ENCODE data around the gene MESP2.

Gene MESP2

DNA sequence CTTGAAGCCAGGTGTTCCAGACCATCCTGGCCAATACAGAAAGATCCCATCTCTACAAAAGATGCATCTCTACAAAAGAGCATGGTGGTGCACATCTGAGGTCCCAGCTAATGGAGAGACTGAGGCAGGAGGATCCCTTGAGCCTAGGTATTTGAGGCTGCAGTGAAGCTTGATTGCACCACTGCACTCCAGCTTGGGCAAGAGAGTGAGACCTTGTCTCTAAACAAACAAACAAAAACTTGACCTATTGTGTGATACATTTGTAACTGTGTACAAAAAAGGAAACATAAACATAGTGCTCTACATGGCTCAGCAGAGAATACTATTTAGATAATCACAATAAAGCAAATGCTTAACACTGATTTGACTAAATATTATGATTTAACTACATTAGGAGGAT lies 19.9 kb downstream of the MESP2 start:
- FAIRE-seq (no peak), DNase-seq (ENCODE audit: insufficient read length) (no peak)
- TF ChIP-seq POLR2AphosphoS5 (IDR thresholded peaks at IDR 0.05; ENCODE audit: low read depth, low read length) (no peak), TAF1 (IDR thresholded peaks at IDR 0.05; ENCODE audit: borderline replicate concordance, low read depth, low read length) (no peak), POLR2A (IDR thresholded peaks at IDR 0.05; ENCODE audit: low read depth, low read length) (no peak)

DNA sequence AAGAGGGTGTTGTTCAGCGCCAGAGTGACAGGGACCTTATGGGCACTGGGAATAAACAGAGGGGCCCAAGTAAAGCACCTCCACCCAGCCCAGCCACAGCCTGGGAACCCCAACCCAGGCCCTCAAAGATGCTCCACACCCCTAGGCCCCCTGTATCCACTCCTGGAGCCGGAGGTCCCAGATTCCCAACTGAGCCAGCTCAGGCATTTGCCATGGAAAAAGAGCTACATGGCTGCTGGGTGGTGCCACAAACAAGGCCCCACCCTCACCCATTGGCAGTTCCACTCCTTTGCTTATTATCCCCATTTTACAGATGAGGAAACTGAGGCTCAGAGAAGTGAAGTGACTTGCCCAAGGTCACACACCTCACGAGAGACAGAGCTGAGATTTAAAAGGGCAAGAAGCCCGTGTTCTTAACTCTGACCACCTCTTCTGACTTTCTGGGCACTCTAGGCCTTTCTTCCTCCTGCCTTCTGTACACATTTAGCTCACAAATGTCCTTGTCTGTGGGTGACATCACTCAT lies 21.6 kb downstream of the MESP2 start:
- FAIRE-seq (no peak), DNase-seq (ENCODE audit: insufficient read length) (no peak)
- no peak for TF ChIP-seq POLR2A (IDR thresholded peaks at IDR 0.05; ENCODE audit: low read depth, low read length)
- TF ChIP-seq POLR2AphosphoS5 (IDR thresholded peaks at IDR 0.05; ENCODE audit: low read depth, low read length): no peak
- no peak for TF ChIP-seq TAF1 (IDR thresholded peaks at IDR 0.05; ENCODE audit: borderline replicate concordance, low read depth, low read length)

DNA sequence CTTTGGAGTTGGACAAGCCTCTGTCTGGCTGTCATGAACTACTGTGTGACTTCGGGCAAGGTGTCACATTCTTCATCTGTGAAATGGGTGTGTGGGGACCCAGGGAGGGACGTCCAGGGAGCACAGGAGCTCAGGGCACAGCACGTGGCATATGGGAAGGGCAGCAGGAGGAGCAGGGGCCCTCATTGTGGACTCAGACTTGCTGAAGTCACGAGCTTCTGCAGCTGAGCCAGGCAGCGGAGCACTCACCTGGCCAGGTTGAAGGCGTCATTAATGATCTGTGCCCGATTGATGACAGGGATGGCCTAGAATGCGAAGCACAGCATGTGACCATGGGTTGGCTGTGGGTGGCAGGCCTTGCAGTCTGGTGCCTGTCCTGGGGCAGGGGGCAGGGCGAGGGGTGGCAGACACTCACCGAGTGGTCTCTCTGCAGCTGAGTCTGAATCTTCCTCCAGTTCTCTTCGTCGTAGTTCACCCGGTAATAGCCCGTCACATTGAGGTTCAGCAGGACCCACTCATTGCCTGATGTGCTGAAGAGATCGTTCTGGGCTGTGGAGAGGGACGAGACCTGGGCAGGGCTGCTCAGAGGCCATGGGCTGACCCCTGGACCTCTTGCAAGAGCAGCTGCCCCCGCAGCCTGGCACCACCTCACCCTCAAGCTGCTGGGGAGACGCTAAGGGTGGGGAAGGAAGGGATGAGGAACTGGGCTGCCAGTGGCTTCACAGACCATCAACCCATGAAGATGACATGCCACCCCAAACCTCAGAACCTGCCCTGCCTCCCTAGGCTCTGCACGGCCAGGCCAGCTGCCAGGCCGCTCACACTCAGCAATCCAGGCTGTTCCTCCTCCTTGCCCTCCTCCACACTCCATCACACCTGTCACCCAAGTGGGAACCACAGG lies 23.1 kb downstream of the MESP2 start:
- TF ChIP-seq TAF1 (IDR thresholded peaks at IDR 0.05; ENCODE audit: borderline replicate concordance, low read depth, low read length) (no peak), POLR2A (IDR thresholded peaks at IDR 0.05; ENCODE audit: low read depth, low read length) (no peak), POLR2AphosphoS5 (IDR thresholded peaks at IDR 0.05; ENCODE audit: low read depth, low read length) (no peak)
- DNase-seq (ENCODE audit: insufficient read length) (no peak), FAIRE-seq (no peak)

DNA sequence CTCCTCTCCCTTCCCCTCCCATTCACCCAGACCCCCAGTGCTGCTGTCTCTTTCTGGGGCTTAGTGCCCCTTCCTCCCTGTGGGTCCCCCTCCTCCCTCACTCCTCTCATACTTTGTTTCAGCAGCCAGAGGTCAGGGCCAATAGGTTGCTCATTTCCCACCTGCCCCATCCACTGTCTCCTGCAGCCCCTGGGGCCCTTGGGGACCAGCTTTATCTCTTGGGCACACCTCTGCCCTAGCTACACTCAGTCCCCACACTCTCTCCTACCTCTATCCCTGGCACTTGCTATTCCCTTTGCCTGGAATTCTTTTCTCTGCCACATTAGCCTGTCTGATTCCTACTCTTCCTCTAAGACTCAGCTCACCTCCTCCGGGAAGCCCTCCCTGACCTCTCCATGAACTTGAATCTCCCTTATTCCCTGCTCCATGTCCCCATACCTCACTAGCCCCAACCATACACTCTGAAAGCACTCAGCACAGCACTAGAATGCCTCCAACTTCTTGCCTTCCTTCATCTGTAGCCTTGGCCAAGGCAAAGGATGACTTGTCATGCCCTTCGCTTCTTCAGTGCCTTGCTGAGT lies 23.9 kb downstream of the MESP2 start:
- FAIRE-seq (no peak), DNase-seq (ENCODE audit: insufficient read length) (no peak)
- no peak for TF ChIP-seq TAF1 (IDR thresholded peaks at IDR 0.05; ENCODE audit: borderline replicate concordance, low read depth, low read length)
- no peak for TF ChIP-seq POLR2A (IDR thresholded peaks at IDR 0.05; ENCODE audit: low read depth, low read length)
- TF ChIP-seq POLR2AphosphoS5 (IDR thresholded peaks at IDR 0.05; ENCODE audit: low read depth, low read length): no peak

DNA sequence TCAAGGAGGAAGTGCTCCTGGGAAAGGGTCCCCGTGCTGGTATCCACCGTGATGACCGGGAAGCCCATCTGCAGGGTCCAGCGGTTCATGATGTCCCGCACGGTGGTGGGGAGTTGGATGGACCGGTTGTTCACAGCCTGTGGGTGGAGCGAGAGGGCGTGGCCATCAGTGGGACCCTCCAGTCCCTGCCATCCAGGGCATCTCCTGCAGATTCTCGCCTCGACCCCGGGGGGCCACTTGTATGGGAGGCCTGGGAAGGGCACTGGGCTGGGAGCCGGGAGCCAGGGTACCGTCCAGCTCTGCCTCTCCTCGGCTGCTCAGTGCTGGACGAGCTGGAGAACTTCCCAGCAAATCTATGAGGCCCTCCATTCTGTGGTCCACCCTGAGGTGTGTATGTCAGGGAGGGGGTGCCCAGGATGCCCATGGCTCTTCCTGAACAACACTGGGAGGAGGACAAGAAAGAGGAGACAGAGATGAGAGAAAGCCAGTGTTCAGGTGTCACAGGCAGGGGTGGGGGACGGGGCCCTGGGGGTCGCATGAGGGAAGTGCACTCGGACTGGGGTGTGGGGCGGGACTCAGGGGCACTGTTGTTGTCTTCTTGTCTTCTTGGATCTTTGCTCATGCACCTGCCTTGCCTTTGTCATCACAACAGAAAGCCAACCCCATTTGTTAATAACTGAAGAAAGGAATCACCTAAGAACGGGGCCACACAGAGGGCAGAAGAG lies 25.5 kb downstream of the MESP2 start:
- no peak for DNase-seq (ENCODE audit: insufficient read length)
- no peak for FAIRE-seq
- TF ChIP-seq POLR2AphosphoS5 (IDR thresholded peaks at IDR 0.05; ENCODE audit: low read depth, low read length) (no peak), POLR2A (IDR thresholded peaks at IDR 0.05; ENCODE audit: low read depth, low read length) (no peak), TAF1 (IDR thresholded peaks at IDR 0.05; ENCODE audit: borderline replicate concordance, low read depth, low read length) (no peak)

DNA sequence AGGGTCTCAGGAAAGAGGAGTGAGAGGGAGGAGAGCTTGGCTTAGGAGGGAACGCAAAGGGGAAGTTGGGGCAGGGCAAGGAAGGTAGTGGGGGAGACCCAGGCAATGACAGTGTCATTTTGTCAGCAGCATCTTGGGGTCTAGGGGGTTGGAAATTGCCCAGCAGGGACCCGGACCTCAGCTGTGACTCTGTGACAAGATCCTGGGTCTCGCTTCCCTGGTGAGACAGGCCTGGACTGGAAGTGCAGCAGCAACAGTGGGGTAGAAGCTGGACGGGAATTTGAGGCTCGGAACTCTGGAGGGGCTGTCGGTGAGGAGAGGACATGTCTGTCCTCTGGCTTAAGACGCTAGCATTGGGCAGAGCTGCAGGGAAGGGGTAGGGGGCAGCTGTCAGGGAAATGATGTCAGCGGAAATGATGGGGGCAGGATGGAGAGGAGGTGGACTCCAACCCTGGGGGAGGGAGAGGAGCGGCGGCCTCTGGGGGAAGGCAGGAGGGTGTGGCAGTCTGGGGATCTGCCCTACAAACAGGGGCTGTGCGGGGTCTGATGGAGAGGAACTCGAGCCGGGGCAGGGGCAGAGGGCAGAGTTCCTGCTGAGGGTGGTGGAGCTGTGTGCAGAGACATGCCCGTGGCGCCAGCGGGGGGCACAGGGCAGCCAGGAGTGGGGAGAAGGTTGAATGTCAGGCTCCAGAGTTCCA lies 26.2 kb downstream of the MESP2 start:
- no peak for DNase-seq (ENCODE audit: insufficient read length)
- TF ChIP-seq POLR2A (IDR thresholded peaks at IDR 0.05; ENCODE audit: low read depth, low read length): no peak
- no peak for TF ChIP-seq POLR2AphosphoS5 (IDR thresholded peaks at IDR 0.05; ENCODE audit: low read depth, low read length)
- TF ChIP-seq TAF1 (IDR thresholded peaks at IDR 0.05; ENCODE audit: borderline replicate concordance, low read depth, low read length): no peak
- FAIRE-seq: no peak

DNA sequence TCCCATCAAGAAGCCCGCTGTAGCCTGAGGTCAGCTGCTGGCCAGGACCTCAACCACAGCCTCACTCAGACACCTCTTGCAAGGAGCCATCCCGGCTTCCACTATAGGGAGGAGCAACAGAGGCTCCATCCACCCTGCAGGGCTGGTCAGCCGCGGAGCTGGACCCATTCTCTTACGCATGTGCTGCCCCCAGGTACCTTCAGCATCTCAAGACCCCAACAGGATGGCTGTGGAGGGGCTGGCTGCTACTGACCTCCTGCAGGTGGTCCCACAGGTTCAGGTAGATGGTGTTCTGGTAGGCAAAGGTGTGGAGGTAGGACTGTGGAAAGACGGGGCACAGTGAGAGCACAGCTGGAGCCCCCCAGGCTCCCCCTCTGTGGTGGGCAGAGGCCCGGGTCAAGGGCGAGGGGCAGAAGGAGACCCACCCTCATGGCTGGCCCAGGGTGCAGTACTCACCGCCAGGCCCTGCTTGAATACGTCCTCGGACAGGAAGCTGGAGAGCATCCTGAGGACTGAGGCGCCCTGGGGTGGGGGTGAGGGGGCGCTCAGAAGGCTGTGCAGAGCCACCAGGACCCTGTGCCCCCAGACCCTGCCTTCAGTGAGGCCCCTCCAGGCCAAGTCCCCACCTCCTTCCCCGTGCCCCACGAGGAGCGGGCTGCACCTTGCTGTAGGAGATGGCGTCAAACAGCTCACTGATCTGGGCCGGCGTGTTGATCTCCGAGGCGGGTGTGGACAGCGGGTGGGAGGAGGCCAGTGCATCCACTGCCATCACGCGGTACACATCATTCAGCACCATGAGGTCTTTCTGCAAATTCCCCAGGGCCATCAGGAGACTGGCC lies 27.1 kb downstream of the MESP2 start:
- TF ChIP-seq POLR2AphosphoS5 (IDR thresholded peaks at IDR 0.05; ENCODE audit: low read depth, low read length) (no peak), POLR2A (IDR thresholded peaks at IDR 0.05; ENCODE audit: low read depth, low read length) (no peak), TAF1 (IDR thresholded peaks at IDR 0.05; ENCODE audit: borderline replicate concordance, low read depth, low read length) (no peak)
- DNase-seq (ENCODE audit: insufficient read length) (no peak), FAIRE-seq (no peak)

DNA sequence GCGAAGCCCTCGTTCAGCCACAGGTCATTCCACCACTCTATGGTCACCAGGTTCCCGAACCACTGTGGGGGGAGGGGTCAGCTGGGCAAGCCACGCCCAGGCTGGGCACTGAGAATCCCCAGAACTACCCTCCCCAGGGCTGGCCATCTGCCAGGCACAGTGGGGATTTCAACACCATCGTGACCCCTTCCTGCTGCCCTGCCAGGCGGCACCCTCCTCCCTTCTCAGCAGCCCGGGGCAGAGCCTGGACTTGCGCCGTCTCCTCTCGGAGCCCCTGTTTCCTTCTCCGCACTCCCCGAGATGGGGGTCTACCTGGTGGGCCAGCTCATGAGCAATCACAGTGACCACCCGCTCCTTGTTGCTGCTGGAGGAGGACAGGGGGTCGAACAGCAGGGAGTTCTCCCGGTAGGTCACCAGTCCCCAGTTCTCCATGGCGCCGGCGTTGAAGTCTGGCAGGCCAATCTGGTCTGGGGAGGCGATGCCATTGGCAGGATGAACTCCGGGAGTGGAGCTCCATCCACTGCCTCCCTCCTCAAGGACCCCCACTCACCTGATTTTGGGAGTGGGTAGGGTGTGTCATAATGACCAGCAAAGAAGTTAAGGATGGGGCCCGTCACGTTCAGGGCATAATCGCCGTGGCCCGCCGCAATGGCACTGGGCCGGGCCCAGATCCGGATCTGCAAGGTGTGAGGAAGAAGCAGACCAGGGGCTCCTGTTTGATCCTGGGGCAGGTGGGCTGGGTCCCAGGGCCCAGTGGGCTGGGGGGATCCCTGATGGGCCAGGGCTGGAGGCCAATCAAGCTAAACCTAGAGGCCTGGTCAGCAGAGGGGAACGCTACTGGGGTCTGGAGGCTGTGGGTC lies 28.0 kb downstream of the MESP2 start:
- TF ChIP-seq POLR2A (IDR thresholded peaks at IDR 0.05; ENCODE audit: low read depth, low read length) (no peak), POLR2AphosphoS5 (IDR thresholded peaks at IDR 0.05; ENCODE audit: low read depth, low read length) (no peak), TAF1 (IDR thresholded peaks at IDR 0.05; ENCODE audit: borderline replicate concordance, low read depth, low read length) (no peak)
- FAIRE-seq: no peak
- DNase-seq (ENCODE audit: insufficient read length): no peak
